Hepatic stellate cell (primary cell): Measurements from ENCODE around the gene TAL2.
"Not testable (repeated sequence)": the region's sequence is repeated elsewhere in the genome, so short reads cannot be mapped to it uniquely, and the experiment has no call there.

ENCODE experiments used
- DNase-seq: peaks from one replicate; pipeline ENCODE4 v3.0.0; 2011; ENCODE audit warnings: low spot score

The TAL2 gene

GRCh38 chr9:105676351-105676923 is 14.2 kb downstream of the TAL2 start:
- DNase-seq = no peak

- DNase-seq = no peak
Measured at GRCh38 chr9:105678163-105678562, 15.9 kb downstream of the TAL2 start.

- no peak for DNase-seq
Measured at GRCh38 chr9:105678781-105679180, 16.5 kb downstream of the TAL2 start.

- no peak for DNase-seq
Measured at GRCh38 chr9:105679257-105680022, 17.2 kb downstream of the TAL2 start.

GRCh38 chr9:105681313-105681712 is 19.1 kb downstream of the TAL2 start:
- no peak for DNase-seq

- DNase-seq = peak; percentile 26
Measured at GRCh38 chr9:105681724-105682123, 19.5 kb downstream of the TAL2 start.

- DNase-seq = no peak
Measured at GRCh38 chr9:105683688-105684275, 21.5 kb downstream of the TAL2 start.

GRCh38 chr9:105686936-105687335 is 24.7 kb downstream of the TAL2 start:
- no peak for DNase-seq

- DNase-seq = peak; percentile 64
Measured at GRCh38 chr9:105690742-105691141, 28.5 kb downstream of the TAL2 start.

- DNase-seq = peak; percentile 10
Measured at GRCh38 chr9:105693435-105694189, 31.4 kb downstream of the TAL2 start.

GRCh38 chr9:105694190-105694847 is 32.1 kb downstream of the TAL2 start, which contains the start of gene TMEM38B:
Gene TMEM38B, plus strand, starts transcription at chr9:105694541. Its CDS starts 120 bp downstream, at chr9:105694661.
- peak; percentile 89 for DNase-seq

GRCh38 chr9:105694848-105695581 is 32.8 kb downstream of the TAL2 start:
- peak; percentile 46 for DNase-seq

- no peak for DNase-seq
Measured at GRCh38 chr9:105696219-105696793, 34.0 kb downstream of the TAL2 start.

GRCh38 chr9:105697871-105698270 is 35.6 kb downstream of the TAL2 start:
- DNase-seq = peak; percentile 43

GRCh38 chr9:105698348-105698870 is 36.2 kb downstream of the TAL2 start:
- no peak for DNase-seq

GRCh38 chr9:105700668-105701067 is 38.4 kb downstream of the TAL2 start:
- no peak for DNase-seq

- no peak for DNase-seq
Measured at GRCh38 chr9:105701145-105701544, 38.9 kb downstream of the TAL2 start.

GRCh38 chr9:105702207-105702606 is 40.0 kb downstream of the TAL2 start:
- no peak for DNase-seq

- not testable (repeated sequence) for DNase-seq
Measured at GRCh38 chr9:105703638-105704037, 41.4 kb downstream of the TAL2 start.

GRCh38 chr9:105706156-105706555 is 43.9 kb downstream of the TAL2 start:
- DNase-seq = no peak

- no peak for DNase-seq
Measured at GRCh38 chr9:105708405-105708804, 46.1 kb downstream of the TAL2 start.
